ENCODE results near the gene THAP10.
"Not testable (repeated sequence)": the region's sequence is repeated elsewhere in the genome, so short reads cannot be mapped to it uniquely, and the experiment has no call there.

Gene THAP10

DNA sequence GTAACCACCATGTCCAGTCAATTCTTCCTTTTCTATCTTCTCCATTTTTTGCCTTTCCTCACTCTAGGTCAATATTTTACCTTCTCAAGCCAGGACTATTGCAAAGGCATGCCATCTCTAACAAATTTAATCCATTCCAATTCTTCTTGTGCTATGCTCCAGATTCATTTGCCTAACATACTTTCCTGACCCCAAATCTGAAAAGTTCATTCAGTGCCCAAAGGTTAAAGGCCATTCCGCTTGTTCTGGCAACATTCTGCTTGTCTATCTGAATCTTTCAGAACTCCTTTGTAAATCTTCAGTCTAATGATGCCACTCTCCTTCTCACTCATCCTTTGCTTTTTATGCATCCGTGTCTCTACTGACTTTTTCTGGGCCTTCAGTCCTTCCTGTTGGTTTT lies 15.6 kb downstream of the THAP10 start:
- DNase-seq (ENCODE audit: low read depth) = no peak

DNA sequence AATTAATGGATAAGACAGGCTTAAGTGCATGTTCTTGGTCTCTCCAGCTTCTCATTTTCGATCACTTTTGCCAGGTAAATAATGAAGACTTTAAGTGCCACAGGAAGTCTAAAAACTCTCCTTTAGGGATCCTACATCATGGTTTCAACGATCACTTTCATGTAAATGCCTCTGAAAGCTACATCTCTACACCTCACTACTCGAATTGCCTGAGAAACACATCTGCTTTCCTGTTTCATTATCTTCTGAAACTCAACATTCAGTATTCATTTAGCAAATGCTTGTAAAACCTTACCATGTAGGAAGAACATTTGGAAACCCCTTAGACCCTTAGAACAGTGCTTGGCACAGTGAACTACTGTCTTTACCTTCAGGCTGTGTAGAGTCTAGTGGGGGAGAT lies 16.2 kb downstream of the THAP10 start:
- DNase-seq (ENCODE audit: low read depth) = no peak

GRCh38 chr15:70875001-70875782 lies 17.0 kb downstream of the THAP10 start:
- DNase-seq (ENCODE audit: low read depth) = no peak

DNA sequence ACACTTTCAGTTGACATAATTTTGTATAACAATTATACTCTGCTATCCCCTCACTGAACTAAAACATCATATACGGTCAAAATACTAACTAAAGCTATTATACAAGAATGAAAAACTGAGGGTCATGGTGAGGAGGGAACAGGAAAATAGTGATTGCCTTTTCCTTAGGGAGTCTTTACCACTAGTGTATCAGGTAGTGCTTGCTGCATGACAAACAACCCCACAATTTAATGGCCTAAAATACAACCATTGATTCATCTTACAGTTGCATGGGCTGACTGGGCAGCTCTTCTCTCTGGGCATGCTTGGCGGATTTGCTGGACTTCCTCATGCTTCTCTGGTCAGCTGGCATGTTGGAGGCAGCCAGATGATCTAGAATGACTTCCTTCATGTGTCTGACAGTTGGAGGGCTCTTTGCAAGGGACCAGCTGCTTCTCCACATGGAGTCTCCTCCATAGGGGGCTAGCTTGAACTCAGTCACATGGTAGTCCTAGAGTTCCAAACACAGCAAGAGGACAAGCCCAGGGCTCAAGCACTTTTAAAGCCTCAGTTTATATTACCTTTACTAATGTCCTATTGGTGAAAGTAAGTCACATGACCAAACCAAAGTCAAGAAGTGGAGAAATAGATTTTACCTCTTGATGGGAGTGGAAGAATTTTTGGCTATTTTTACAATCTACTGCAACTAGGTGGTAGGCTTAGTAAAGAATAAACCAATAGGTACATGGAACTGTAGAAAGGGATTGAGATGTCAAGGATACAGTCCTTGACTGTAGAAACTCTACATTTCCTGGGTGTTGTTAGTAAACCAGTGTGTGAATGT lies 18.8 kb downstream of the THAP10 start:
- DNase-seq (ENCODE audit: low read depth) = no peak

DNA sequence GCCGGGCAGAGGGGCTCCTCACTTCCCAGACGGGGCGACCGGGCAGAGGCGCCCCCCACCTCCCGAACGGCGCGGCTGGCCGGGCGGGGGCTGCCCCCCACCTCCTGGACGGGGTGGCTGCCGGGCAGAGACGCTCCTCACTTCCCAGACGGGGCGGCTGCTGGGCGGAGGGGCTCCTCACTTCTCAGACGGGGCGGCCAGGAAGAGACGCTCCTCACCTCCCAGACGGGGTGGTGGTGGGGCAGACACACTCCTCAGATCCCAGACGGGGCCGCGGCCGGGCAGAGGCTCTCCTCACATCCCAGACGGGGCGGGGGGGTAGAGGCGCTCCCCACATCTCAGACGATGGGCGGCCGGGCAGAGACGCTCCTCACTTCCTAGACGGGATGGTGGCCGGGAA lies 20.7 kb downstream of the THAP10 start:
- DNase-seq (ENCODE audit: low read depth) = not testable (repeated sequence)

DNA sequence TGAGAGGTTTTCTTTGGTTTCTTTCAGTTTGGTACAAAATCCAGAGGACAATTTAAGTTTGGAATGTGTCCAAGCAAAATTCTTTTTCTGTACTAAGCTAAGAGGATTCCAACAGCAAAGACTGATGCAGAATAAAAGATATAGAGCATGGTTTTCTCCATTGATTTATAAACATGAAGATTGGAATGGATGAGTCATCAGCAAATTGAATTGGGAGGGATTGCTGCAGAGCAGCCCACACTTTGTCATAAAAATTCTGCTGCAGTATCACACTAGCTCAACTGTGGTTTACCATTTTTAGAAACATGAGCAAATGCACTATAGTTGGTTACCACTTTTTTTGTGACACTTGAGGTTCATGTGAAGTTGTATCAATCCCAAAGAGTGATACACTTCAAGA lies 22.2 kb downstream of the THAP10 start:
- no peak for DNase-seq (ENCODE audit: low read depth)

GRCh38 chr15:70869346-70869745 lies 22.9 kb downstream of the THAP10 start:
- no peak for DNase-seq (ENCODE audit: low read depth)

DNA sequence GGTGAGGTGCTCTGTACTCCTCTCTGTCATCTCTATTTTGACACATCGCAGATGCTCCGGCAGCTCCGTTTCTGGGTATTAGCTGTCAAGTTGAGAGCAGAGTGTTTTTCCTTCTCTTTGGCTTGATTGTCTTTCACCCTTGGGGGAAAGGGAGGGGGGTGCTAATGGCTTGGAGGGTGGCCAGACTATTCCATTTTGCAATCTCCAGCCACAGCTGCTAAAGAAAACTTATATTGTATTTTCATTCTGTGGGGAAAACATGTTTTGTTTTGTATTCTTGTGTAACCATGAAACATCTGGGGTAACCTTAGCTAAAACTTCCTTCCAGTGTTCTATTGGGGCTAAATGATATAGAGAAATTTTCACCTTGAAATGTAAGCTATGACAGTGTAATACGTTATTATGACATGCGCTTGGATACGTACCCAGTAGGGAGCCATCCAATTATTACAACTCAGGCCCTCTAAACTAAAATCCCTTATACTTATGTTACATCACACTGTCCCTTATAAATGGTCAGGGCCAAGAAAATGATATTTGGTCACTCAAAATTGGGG lies 24.2 kb downstream of the THAP10 start:
- no peak for DNase-seq (ENCODE audit: low read depth)

- no peak for DNase-seq (ENCODE audit: low read depth)
Measured at GRCh38 chr15:70866982-70867641, 25.1 kb downstream of the THAP10 start.

- DNase-seq (ENCODE audit: low read depth) = no peak
Measured at GRCh38 chr15:70863450-70864218, 28.6 kb downstream of the THAP10 start.

GRCh38 chr15:70859998-70860397 lies 32.2 kb downstream of the THAP10 start:
- DNase-seq (ENCODE audit: low read depth) = no peak

DNA sequence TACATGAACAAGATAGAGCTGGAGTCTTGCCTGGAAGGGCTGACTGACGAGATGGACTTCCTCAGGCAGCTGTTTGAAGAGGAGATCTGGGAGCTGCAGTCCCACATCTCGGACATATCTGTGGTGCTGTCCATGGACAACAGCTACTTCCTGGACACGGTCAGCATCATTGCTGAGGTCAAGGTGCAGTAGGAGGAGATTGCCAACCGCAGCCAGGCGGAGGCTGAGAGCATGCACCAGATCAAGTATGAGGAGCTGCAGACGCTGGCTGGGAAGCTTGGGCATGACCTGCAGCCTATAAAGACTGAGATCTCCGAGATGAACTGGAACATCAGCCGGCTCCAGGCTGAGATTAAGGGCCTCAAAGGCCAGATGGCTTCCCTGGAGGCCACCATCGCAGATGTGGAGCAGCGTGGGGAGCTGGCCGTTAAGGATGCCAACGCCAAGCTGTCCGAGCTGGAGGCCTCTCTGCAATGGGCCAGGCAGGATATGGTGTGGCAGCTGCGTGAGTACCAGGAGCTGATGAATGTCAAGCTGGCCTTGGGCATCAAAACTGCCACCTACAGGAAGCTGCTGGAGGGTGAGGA lies 32.8 kb downstream of the THAP10 start:
- DNase-seq (ENCODE audit: low read depth) = no peak

GRCh38 chr15:70858614-70859321 lies 33.5 kb downstream of the THAP10 start:
- DNase-seq (ENCODE audit: low read depth) = not testable (repeated sequence)

DNA sequence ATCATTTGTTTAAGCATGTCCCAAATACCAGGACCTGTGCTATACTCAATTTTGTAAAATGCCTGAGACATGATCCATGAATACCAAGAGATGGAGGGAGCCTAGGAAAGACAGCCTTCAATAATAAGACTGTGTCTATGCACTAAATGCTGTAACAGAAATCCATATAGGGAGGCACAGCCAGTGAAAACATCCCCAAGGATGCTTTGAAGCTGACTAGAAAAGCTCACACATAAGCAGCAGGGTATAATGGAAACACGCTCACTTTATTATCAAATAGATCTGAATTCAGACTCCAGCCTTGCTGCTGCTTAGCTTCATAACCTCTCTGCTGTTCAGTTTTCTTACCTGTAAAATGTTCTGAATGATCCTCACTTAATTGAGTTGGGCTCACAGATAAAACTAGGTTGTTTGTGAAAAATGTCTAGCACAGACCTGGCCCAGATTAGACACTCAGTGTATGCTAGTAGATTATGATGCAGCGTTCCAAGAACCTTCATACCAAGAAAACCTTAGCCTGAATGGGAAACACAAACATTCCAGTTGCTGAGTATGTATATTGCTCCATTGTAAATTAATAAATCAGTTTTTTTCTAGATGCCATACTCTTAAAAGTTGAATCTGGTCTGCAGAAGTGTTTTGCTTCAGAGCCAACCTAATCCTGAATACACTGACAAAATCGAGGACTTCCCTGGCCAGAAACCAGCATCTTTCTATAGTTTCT lies 34.5 kb downstream of the THAP10 start:
- DNase-seq (ENCODE audit: low read depth) = no peak

DNA sequence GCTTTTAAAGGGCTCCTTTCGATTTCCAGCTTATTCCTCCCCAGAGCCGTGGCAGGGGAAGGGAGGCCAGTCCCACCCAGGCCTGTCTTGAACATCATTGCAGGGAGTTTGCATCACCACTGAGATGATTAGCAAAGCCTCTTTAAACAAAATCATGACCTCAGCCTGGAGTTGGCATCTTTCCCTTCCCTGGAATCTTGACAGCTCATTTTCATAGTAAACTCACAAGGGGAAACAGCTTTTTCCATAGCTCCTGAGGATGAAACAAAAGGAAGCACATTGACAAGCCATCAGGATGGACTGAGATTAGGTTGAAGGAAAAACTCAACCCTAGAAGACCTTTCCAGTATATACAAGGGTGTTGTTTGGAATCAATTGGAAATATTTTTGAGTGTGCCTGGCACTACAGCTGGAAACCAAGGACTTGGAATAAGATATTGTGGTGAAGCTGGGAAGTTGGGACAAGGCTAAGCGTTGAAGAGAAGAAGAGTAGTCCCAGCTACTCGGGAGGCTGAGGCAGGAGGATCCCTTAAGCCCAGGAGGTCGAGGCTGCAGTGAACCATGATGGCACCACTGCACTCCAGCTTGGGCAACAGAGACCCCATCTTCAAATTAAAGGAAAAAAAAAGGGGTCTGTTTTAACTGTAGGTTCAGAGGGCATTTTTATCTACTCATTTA lies 35.2 kb downstream of the THAP10 start:
- no peak for DNase-seq (ENCODE audit: low read depth)

DNA sequence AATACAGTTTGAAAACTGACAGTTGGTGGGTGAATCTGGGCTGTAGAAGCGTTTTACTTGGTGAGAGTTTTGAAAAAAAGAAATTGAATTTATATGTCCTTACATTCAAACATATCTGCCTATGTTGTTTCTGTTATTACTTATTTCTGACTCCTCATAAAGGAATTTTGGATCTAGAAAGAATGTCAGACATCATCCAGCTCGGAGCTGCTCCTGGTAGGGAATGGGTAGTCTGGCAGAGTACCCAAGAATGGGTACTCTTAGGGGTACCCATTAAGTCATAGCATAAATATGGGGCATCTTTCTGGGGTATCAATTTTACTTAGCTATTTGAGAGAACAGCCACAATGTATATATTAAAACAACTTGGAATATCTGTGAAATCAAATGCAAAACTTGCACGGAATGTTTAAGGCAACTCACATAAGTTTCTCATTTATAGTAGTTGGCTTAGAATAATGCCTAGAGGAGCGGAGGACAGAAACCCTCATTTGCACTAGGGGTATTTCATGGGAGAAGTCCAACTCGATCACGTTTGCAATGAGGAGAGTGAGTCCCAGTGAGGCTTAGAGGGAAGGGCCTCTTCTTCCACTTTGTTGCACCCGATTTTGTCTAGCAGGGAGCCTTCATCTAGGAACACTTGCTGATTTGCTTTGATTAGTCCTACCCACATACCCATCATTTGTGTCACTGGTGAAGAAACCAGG lies 35.9 kb downstream of the THAP10 start:
- no peak for DNase-seq (ENCODE audit: low read depth)

GRCh38 chr15:70855764-70856163 lies 36.5 kb downstream of the THAP10 start:
- DNase-seq (ENCODE audit: low read depth) = no peak

- no peak for DNase-seq (ENCODE audit: low read depth)
Measured at GRCh38 chr15:70854666-70854976, 37.6 kb downstream of the THAP10 start.

Data from activated gamma-delta T cell treated with anti-CD3 and anti-CD28 coated beads, Interleukin-2, amount 50 U/mL, for 16 hours (primary cell).